HG03280 (cell line): ENCODE results near the gene SLC35F6.
A peak's percentile ranks its signal among the peaks of the same experiment; 100 is the strongest.
"Not testable (repeated sequence)": the region's sequence is repeated elsewhere in the genome, so short reads cannot be mapped to it uniquely, and the experiment has no call there.

Source experiments
- ATAC-seq: cut with Tn5 transposase; IDR thresholded peaks from one replicate; pipeline ENCODE4 v1.9.1; 2021; ENCODE audit warnings: mild to moderate bottlenecking, moderate library complexity; ENCODE audit not compliant: unreplicated experiment

Gene SLC35F6

DNA sequence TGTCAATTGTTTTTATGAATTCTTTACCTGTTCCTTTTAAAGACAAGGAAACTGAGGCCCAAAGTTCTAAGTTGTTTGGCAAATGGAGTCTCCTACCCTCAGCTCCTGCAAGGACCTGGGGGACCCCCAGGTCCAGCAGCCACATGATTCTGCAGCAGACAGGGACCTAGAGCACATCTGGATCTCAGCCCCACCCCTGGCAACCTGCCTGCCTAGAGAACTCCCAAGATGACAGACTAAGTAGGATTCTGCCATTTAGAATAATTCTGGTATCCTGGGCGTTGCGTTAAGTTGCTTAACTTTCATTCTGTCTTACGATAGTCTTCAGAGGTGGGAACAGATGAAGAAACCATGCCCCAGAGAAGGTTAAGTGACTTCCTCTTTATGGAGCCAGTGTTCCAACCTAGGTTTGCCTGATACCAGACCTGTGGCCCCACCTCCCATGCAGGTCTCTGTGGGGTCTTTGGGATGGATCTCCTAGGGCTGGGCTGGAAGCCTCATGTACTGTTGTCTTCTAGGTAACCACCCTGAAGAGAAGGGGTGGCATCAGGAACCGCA is 16.2 kb downstream of the SLC35F6 start:
- no peak for ATAC-seq

DNA sequence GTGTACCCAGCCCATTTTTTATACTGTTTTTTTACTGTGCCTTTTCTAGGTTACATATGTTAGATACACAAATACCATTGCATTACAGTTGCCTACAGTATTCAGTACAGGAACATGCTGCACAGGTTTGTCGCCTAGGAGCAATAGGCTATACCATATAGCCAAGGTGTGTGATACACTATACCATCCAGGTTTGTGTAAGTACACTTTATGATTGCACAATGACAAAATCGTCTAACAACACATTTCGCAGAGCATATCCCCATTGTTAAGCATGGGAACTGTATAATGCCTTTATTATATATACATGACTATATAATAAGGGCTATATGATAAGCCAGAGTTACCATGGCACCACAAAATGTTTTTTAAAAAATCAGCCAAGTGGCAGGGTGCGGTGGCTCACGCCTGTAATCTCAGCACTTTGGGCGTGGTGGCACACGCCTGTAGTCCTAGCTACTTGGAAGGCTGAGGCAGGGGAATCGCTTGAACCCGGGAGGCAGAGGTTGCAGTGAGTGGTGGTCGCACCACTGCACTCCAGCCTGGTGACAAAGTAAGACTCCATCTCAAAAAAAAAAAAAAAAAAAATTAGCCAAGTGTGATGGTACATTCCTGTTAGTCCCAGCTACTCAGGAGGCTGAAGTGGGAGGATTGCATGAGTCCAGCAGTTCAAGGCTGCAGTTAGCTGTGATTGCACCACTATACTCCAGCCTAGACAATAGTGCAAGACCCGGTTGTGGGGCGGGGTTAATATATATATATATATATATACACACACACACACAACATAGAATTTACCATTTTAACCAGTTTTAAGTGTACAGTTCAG is 19.0 kb downstream of the SLC35F6 start:
- no peak for ATAC-seq

- no peak for ATAC-seq
Measured at GRCh38 chr2:26784570-26785234, 20.6 kb downstream of the SLC35F6 start.

- ATAC-seq = peak; percentile 99
Measured at GRCh38 chr2:26785431-26786206, 21.5 kb downstream of the SLC35F6 start, which contains the start of gene CENPA. CENPA (plus strand) TSS chr2:26786056; CDS start chr2:26786197, 141 bp downstream.

DNA sequence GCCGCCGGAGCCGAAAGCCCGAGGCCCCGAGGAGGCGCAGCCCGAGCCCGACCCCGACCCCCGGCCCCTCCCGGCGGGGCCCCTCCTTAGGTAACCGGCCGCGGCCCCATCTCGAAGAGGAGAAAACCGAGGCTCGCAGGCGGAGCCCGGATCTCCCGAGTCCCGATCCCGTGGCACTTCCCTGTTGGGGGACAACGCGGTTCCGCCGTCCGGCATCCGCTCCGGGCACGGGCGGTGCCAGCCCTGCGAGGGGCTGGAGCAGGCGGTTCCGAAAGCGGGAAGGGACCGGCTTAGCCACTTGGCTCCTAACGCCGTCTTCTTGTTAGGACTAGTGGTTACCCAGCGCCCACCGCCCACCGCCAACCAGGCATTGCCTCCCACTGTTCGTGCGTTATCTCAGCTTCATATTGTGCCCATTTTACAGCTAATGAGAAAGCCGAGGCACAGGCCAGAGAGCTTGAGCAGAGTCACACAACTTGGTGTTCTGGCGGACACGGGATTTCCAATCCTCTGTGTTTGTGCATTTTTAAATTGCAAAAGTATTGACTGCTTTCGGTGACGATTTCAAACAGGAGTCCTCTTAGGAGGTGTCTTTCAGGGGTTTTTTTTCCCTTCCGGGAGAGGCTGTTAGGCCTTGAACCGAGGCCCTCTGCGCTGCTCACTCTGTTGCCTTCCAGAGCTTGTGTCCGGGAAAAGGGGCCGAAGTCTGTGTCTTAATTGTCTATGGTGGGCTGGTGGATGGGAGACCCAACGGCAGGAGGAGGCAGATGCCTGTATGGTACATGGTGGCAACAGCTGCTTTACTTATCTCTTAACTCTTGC is 22.3 kb downstream of the SLC35F6 start:
- ATAC-seq = peak; percentile 19

- ATAC-seq = no peak
Measured at GRCh38 chr2:26792720-26793119, 28.6 kb downstream of the SLC35F6 start.

- ATAC-seq = no peak
Measured at GRCh38 chr2:26793518-26793917, 29.4 kb downstream of the SLC35F6 start.

DNA sequence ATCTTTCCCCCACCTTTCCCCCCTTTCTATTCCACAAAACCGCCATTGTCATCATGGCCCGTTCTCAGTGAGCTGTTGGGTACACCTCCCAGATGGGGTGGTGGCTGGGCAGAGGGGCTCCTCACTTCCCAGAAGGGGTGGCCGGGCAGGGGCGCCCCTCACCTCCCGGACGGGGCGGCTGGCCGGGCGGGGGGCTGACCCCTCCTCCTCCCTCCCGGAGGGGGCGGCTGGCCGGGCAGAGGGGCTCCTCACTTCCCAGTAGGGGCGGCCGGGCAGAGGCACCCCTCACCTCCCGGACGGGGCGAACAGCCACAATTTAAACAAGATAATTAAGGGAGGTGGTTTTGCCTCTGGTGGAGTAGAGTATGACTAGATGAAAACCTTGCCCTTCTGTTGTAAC is 31.1 kb downstream of the SLC35F6 start:
- not testable (repeated sequence) for ATAC-seq

- ATAC-seq = no peak
Measured at GRCh38 chr2:26801328-26801727, 37.2 kb downstream of the SLC35F6 start.

GRCh38 chr2:26801796-26802195 is 37.7 kb downstream of the SLC35F6 start:
- no peak for ATAC-seq

DNA sequence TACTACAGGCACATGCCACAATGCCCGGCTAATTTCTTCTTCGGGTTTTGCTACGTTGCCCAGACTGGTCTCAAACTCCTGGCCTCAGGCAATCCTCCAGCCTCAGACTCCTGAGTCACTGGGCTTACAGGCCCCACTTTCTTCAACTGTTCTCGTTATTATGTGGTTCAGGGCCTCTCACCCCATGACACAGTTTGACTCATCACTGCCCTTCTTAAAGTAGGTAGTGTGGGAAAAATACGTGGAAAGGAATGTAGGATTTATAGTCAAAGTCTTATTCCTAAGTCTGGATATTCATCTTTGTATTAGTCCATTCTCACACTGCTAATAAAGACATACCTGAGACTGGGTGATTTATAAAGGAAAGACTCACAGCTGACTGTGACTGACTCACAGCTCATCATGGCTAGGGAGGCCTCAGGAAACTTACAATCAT is 41.2 kb downstream of the SLC35F6 start:
- no peak for ATAC-seq

DNA sequence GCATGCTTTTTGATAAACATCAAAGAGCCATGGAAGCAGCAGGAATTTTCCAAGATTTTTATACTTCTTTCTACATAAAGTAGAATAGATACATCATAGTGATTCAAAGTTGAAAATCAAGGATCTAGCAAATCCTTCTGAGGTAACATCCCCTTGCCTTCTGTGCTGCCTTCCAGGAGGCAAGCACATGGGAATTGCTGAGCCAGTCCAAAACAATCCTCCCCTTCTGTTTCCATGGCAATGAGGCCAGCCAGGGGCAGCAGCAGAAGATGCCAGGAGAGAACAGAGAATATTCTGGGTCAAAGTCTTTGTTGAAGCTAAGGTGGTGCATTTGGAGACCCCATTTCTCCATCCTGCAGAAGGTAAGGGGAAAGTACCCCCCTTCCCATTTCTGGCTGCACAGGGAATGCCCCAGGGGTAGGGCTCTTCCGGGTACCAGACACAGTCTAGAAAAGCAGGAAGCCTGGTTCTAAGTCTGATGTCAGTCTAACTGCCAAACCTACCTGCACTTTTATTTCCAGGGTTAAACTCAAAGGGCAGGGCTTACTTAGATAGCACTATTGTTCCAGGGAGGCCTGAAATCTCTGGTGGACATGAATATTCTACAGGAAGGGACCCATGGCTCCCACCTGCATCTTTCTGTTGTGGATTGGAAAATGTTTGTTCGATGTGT is 43.8 kb downstream of the SLC35F6 start:
- ATAC-seq = no peak

DNA sequence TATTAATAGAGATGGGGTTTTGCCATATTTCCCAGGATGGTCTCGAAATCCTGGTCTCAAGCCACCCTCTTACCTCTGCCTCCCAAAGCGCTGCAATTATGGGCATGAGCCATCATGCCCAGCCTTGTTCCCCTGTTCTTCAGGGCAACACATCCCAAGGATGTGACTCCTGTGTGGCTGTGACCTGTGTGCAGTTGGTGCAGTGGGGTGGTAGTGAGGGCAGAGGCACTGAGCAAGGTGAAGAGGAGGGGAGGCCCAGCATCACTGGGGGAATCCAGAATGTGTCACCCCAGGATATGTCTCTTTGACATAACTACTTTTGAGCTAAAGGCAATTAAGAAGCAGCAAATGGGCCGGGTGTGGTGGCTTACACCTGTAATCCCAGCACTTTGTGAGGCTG is 45.1 kb downstream of the SLC35F6 start:
- no peak for ATAC-seq

GRCh38 chr2:26809876-26810577 is 45.9 kb downstream of the SLC35F6 start:
- no peak for ATAC-seq

DNA sequence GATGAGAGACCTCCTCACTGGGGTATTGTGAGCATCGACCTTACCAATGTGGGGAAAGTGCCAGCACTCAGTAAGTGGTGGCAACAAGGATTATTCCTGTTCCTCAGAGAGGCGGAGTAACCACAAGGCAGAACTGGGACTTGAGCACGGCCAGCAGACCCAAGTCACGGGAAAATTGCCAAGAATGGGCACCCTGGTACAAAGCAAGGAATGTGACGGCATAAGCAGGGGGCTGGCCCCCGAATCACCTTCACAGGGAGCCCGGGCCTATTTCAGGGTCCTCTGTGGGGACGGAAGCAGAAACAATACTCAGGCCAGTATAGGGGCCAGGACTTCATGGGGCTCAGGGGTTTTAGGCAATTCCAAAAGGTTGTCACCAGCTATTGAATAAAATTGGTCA is 47.2 kb downstream of the SLC35F6 start:
- ATAC-seq = no peak

DNA sequence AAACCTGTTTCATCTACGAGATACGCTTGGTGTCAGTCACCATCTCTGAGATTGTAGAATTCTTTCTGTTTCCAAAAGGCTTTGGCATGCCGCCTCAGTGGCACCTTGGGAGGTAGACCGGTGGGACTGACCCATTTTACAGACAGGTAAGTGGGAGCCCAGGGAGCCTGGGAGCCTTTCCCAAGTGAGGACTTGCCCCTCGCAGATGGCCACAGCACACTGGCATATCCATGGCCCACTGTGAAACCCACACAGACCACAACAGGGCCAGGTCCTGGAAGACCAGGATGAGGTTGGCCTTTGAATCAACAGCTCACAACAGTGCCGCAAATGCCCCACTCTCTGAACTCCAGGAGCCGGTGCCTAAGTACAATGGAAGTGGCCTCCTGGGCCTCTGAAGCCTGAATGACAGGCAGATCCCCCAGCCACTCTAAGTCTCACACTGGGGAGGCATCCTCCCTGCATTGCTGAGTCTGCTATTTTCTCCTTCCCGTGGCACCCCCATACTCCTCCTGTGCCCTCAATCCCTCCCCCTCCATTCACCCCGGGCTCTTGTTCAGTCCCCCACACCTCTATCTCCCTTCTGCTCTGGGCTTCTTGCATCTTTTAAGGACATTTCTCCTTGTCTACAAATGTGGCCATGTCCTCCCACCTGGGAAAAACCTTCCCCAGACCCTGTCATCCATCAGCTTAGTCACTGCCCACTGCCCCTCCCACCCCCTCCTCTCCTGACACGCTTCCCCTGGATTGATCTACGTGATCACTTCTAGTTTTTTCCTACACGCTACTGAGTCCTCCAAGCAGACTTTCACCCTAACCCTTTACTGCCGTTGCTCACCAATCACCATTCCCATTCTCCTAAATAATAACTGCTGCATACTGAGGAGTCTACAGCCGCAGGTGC is 48.0 kb downstream of the SLC35F6 start:
- no peak for ATAC-seq

- ATAC-seq = no peak
Measured at GRCh38 chr2:26812731-26813130, 48.6 kb downstream of the SLC35F6 start.
